Gastroesophageal sphincter (tissue), 4 donors: ENCODE data around the gene INPP1. TPM values are rescaled to one million over a fixed set of nuclear protein-coding genes. Genes with fewer than 3 reads are reported as not detected.

Experiments used
- ATAC-seq: fragments of 150-250 bp; one replicate; pipeline ENCODE4 v1.9.1; 2016; ENCODE audit warnings: mild to moderate bottlenecking, moderate library complexity
- H3K27ac ChIP-seq, 4 donors: fragments of 200-600 bp; sonication (generic) in 3 of 4; 1 replicate in 3 of 4; 2 replicates in 1 of 4; pipeline ENCODE4 v1.5.1; 2016 to 2019
- H3K27me3 ChIP-seq: fragments of 200-600 bp; sonication (generic); one replicate; pipeline ENCODE4 v1.5.1; 2019
- H3K36me3 ChIP-seq, 2 donors: fragments of 200-600 bp; sonication (generic); one replicate each; pipeline ENCODE4 v1.5.1; 2019; ENCODE audit warnings: control low read depth in 1 of 2
- H3K4me1 ChIP-seq, 3 donors: fragments of 200-600 bp; sonication (generic); 1 replicate in 2 of 3; 2 replicates in 1 of 3; pipeline ENCODE4 v1.5.1; 2016 to 2019; ENCODE audit warnings: control low read depth in 2 of 3
- H3K4me3 ChIP-seq, 2 donors: fragments of 200-600 bp; sonication (generic); one replicate each; pipeline ENCODE4 v1.5.1; 2019; ENCODE audit warnings: mild to moderate bottlenecking in 1 of 2, moderate library complexity in 1 of 2
- H3K9me3 ChIP-seq, 3 donors: fragments of 200-600 bp; sonication (generic); one replicate each; pipeline ENCODE4 v1.5.1; 2017 to 2019; ENCODE audit warnings: control low read depth in 2 of 3
- CTCF ChIP-seq, 4 experiments: fragments of 200-600 bp in 2 of 4; fragments of 450-650 bp in 2 of 4; sonication (generic) in 1 of 4; IDR thresholded peaks; one replicate each; pipeline ENCODE4 v1.5.1; 2017 to 2019; ENCODE audit warnings: antibody characterized with exemption in 4 of 4, mild to moderate bottlenecking in 2 of 4, moderate library complexity in 2 of 4
- EP300 ChIP-seq: sonication (generic); formaldehyde crosslinking; IDR thresholded peaks from one replicate; pipeline ENCODE4 v1.6.1; 2017; ENCODE audit warnings: antibody characterized with exemption, mild to moderate bottlenecking
- POLR2A ChIP-seq, 2 donors: fragments of 450-650 bp; IDR thresholded peaks; one replicate each; pipeline ENCODE4 v1.6.1; 2017; ENCODE audit warnings: antibody characterized with exemption in 2 of 2, mild to moderate bottlenecking in 2 of 2, moderate library complexity in 1 of 2
- POLR2AphosphoS5 ChIP-seq: sonication (generic); formaldehyde crosslinking; IDR thresholded peaks from one replicate; pipeline ENCODE4 v1.6.1; 2017; ENCODE audit warnings: antibody characterized with exemption
- WGBS, 2 donors: methylation state at CpG; one replicate each; pipeline ENCODE4 v1.1.5; 2018; ENCODE audit warnings: low coverage in 1 of 2; 5-methylcytosine and 5-hydroxymethylcytosine counted together
- total RNA-seq, 4 donors: library from RNA; depleted of rRNA; stranded (reverse); fragments of >200 nt; gene quantifications; one replicate each; pipeline ENCODE4 v1.1.0, GENCODE V29; 2016

The INPP1 gene
- total RNA-seq, 4 donors from 2014 or later: 18.3 to 27.7 (median 22.9) TPM

GRCh38 chr2:190406805-190407204, 63.4 kb downstream of the INPP1 start:
- H3K9me3 ChIP-seq: no peaks in the 10 kb centered on the region
- H3K27me3 ChIP-seq: no peaks in the 10 kb centered on the region
- H3K4me1 ChIP-seq: peaks cover 0 to 39% (median 5%) of the 10 kb centered on the region in 3 donors
- ATAC-seq: no peak
- H3K27ac ChIP-seq: peak overlapping the region in 2 of 4 donors; percentile 86 to 92
- no peaks in the 10 kb centered on the region for H3K36me3 ChIP-seq
- no peak for TF ChIP-seq CTCF (IDR thresholded peaks at IDR 0.05)
- TF ChIP-seq POLR2AphosphoS5: no peak
- no peak for TF ChIP-seq EP300
- no peak for TF ChIP-seq POLR2A (IDR thresholded peaks at IDR 0.05)
- WGBS, 2 donors: 81 to 85% methylated on average over 4 of the region's 4 CpGs
- H3K4me3 ChIP-seq: no peak overlapping the region

GRCh38 chr2:190407246-190407661, 63.9 kb downstream of the INPP1 start:
- Histone ChIP-seq H3K27me3 (no peaks in the 10 kb centered on the region), H3K27ac (peak overlapping the region in 3 of 4 donors; percentile 86 to 92 (median 89)), H3K4me1 (peaks cover 0 to 41% (median 5%) of the 10 kb centered on the region in 3 donors), H3K36me3 (no peaks in the 10 kb centered on the region), H3K4me3 (peak overlapping the region; percentile 85 to 90), H3K9me3 (no peaks in the 10 kb centered on the region)
- 54 to 58% methylated on average over 10 to 11 of the region's 11 CpGs for WGBS, 2 donors
- ATAC-seq: no peak
- no peak for TF ChIP-seq EP300
- no peak for TF ChIP-seq POLR2AphosphoS5

GRCh38 chr2:190407662-190408537, 64.5 kb downstream of the INPP1 start, which contains the start of gene MFSD6:
MFSD6 (plus strand) TSS chr2:190408355; CDS start chr2:190436030, 27,675 bp downstream.
- WGBS, 2 donors: 16 to 30% methylated on average over 2 to 13 of the region's 98 CpGs
- ATAC-seq: peak; percentile 82

GRCh38 chr2:190408538-190409271, 65.3 kb downstream of the INPP1 start:
- TF ChIP-seq POLR2A (IDR thresholded peaks at IDR 0.05) (no peak), POLR2AphosphoS5 (peak; percentile 33)
- H3K4me3 ChIP-seq: peak overlapping the region; percentile 85 to 90
- peak overlapping the region; percentile 64 to 92 (median 88) for H3K27ac ChIP-seq
- no peaks in the 10 kb centered on the region for H3K9me3 ChIP-seq
- ATAC-seq: peak; percentile 64
- WGBS, 2 donors: 4 to 8% methylated on average over 3 to 20 of the region's 54 CpGs
- H3K36me3 ChIP-seq: no peaks in the 10 kb centered on the region
- no peaks in the 10 kb centered on the region for H3K27me3 ChIP-seq
- peaks cover 0 to 55% (median 5%) of the 10 kb centered on the region in 3 donors for H3K4me1 ChIP-seq

More at GRCh38 chr2:190407662-190408537, 64.5 kb downstream of the INPP1 start, which contains the start of gene MFSD6:
- H3K27me3 ChIP-seq: no peaks in the 10 kb centered on the region
- no peaks in the 10 kb centered on the region for H3K9me3 ChIP-seq
- H3K36me3 ChIP-seq: no peaks in the 10 kb centered on the region
- H3K27ac ChIP-seq: peak within 1 kb of the TSS; percentile 64 to 92 (median 88)
- peaks cover 0 to 47% (median 5%) of the 10 kb centered on the region in 3 donors for H3K4me1 ChIP-seq
- peak; percentile 48 to 67 for TF ChIP-seq POLR2A (IDR thresholded peaks at IDR 0.05)
- peak in 3 of 4 experiments; percentile 34 to 44 (median 39) for TF ChIP-seq CTCF (IDR thresholded peaks at IDR 0.05)
- TF ChIP-seq EP300: no peak
- peak; percentile 10 for TF ChIP-seq POLR2AphosphoS5
- H3K4me3 ChIP-seq: peak within 1 kb of the TSS; percentile 85 to 90

GRCh38 chr2:190409616-190410015, 66.2 kb downstream of the INPP1 start:
- Histone ChIP-seq H3K4me1 (peaks cover 0 to 63% (median 5%) of the 10 kb centered on the region in 3 donors), H3K9me3 (no peaks in the 10 kb centered on the region), H3K36me3 (no peaks in the 10 kb centered on the region), H3K27ac (peak overlapping the region in 2 of 4 donors; percentile 86 to 92), H3K27me3 (no peaks in the 10 kb centered on the region), H3K4me3 (peak overlapping the region; percentile 85 to 90)
- WGBS, 2 donors: 17 to 40% methylated on average over 2 of the region's 2 CpGs
- ATAC-seq: no peak
- no peak for TF ChIP-seq EP300
- TF ChIP-seq CTCF (IDR thresholded peaks at IDR 0.05): no peak
- no peak for TF ChIP-seq POLR2AphosphoS5
- no peak for TF ChIP-seq POLR2A (IDR thresholded peaks at IDR 0.05)
